Activated naive CD8-positive, alpha-beta T cell treated with anti-CD3 and anti-CD28 coated beads, Interleukin-2, amount 50 U/mL, for 16 hours (primary cell): ENCODE measurements around the gene FLRT2.

Experiments used
- DNase-seq: peaks from one replicate; pipeline ENCODE4 v3.0.0-alpha.2; 2020; ENCODE audit warnings: low read depth, low spot score

FLRT2 gene

DNA sequence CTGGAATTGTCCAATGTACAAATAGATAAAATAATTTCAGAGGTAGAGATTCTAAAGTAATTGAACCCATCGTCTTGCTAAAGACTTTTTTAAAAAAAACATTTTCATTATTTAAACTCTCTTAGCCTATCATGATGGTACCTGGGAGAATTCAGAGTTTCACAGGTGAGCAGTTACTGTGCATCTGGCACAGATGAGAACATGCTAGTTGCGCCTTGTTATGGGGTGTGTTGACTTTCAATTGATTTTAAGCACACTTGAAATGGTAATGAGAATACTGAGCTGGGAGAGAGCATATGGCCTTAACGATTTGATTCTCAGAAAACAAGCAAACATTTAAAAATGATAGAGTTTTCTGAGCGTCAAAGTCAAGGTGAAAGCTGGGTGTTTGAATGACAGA lies 66.6 kb downstream of the FLRT2 start:
- no peak for DNase-seq

DNA sequence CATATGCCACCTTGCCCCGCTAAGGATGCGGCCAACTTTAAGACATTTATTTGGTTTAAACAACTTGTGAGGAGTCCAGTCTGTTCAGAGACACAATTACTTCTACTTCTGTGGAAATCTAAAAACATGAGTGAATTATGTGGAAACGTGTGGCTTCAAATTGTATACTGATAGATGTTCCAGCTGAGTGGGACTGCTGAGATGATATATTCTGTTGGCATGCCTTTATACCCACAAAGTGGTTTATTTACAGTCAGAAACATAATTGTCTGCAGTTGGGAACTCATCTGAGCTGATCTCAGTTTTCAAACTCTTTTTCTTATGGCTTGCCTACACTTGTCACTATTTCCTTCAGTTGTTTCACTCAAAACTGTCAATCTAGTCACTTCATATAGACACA lies 67.8 kb downstream of the FLRT2 start:
- no peak for DNase-seq

DNA sequence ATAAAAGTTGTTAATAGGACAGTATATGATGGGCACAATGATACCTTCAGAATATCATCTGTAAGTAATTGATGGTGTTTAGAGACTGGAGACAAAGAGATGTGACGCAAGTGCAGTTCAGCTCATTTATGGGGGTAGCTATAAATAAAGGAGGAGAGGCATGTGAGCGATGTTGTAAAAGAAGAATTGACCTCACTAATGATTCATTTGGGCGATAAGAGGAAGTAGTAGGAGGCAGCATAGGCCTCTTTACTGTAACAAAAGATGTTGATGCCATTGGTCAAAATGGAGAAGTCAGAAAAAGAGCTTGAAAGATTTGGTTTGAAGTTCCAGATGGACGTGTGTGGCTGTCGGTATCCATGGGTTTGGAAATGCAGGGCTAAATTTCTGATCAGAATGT lies 70.0 kb downstream of the FLRT2 start:
- no peak for DNase-seq

DNA sequence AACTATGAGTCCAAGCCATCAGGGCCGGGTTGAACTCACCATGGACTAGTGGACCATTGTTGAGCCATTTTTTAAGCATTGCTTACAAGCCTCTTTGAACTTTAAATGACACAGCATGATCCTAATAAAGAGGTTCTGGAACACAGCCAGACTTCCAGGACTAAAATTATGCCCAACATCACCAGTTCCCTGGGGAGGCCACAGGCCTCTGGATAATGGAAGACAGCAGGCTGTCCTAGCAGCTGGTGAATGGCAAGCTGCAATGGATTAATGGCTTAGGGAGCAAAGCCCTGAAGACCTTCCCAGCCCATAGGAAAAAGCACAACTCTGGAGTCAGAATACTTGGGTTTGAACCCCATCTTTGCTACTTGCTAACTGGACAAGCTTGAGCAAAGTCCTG lies 71.3 kb downstream of the FLRT2 start:
- DNase-seq: no peak

DNA sequence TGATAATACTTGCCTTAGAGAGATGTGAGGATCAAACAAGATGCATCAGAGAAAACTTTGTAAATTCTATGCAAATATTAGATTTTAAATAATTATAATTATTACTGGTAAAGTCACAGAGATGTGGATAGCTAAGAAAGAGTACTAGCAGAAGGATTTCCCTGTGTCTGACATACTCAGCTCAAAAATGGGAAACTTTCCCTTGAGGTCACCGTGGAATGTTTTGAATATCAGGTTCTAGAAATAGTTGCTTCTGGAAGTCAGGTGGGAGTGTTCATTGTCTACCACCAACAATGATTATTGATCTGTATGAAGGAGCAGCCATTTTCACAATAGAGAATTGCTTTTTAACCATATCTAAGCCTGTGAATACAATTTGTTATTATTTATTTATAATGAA lies 71.7 kb downstream of the FLRT2 start:
- DNase-seq: no peak

DNA sequence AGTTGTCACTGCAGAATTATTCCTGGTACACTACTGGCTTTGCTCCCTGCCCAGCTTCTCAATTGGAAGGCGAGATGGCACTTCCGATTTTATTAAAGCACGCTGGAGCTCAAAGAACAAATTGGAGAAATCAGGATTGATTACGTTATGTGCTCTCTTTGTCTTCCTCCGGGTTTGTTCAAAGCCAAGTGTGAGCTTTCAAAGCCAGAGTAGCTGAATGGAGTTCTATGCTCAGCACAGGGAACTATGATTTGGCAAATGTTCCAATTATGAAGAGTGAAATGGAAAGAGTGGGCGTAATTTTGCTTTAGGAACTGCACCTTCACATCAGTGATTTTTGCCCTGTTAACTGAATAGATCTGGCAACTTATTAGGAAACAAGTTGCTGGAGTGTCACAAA lies 72.4 kb downstream of the FLRT2 start:
- DNase-seq: no peak

DNA sequence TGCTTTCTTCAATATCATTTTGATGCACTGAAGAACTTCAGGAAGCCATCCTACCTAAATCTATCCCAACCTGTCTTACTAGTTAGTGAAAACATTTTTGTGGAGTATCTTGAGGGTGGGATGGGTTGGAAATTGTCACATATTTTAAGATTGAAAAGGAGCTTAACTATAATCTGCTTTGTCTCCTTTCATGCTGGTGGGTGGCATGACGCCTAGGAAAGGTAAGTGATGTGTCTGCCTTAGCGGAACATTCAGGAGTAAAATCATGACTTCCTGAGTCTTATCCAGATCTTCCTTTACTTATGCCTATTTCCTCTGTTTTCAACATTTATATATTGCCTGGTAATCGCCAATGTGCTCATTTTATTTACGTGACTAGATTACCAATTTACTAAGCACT lies 74.1 kb downstream of the FLRT2 start:
- DNase-seq: no peak

DNA sequence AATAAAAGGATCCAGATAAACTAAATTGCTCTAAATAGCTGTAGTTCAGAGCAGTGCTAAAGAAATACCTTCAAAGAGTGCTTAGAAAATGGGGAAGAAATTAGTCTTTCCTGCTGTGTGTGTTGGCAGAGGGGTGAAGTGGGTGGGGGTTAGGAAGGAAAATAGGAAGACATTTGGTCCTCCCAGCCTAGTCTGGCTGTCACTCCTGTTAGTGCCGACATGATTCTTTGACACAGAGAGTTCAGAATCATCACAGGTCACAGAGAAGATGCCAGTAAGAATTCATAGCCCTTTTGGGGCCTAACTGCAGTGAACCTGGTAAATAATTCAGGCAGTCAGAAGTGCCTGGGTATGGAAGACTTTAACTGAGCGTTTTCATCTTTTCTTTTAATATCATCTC lies 74.8 kb downstream of the FLRT2 start:
- no peak for DNase-seq

DNA sequence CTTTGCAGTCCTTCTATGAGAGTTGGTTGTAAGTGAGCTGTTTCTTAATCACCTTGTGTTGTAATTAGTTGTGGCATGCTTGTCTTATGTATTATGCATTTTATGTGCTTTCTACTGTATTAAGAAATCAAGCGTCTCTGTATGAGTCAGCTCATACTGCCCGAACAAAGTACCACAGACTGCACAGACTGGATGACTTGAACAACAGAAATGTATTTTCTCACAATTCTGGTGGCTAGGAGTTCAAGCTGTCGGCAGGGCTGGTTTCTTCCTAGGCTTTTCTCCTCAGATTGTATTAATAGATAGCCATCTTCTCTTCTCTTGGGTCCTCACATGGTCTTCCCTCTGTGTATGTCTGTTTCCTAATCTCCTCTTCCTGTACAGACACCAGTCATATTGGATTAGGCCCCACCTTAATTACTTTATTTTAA lies 77.7 kb downstream of the FLRT2 start:
- DNase-seq: no peak

DNA sequence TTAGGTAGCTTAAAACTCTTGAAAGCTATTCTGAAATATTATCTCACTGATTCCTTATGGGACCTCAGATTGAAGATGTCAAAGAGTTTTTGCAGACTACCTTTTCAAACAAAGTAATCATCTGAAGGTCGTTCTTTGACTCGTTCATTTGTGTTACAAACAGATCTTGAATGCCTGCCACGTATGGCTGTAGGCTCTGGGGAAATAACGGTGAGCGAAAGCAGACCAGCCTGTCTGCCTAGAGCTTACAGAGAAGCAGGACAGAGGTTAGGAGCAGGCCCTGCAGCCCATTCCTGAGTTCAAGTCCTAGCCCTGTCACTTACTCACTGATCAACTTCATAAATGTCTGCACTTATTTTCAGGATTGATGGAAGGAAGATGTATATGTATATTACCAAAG lies 83.6 kb downstream of the FLRT2 start:
- DNase-seq: no peak

DNA sequence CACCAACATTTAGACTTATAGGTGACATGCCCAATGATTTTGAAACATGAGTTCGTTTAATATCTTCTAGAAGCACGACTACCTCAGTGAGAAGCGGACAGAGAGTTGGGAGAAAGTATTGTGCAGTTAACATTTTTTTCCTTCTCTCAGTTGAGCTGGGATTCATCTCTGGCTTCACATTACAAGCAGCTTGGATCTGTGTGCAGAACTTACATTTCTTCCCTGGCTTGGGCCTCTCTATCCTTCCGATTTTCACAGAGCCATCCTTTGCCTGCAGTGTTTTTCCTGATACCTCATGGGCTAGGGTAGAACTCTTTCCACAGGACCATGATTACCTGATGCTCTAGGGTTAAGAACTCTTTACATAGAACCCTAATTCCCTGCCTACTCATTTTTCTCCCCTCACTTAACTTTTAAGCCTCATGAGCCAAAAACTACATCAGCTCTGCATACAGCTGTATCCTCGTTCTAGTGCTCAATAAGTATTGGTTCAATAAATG lies 86.5 kb downstream of the FLRT2 start:
- DNase-seq: no peak

DNA sequence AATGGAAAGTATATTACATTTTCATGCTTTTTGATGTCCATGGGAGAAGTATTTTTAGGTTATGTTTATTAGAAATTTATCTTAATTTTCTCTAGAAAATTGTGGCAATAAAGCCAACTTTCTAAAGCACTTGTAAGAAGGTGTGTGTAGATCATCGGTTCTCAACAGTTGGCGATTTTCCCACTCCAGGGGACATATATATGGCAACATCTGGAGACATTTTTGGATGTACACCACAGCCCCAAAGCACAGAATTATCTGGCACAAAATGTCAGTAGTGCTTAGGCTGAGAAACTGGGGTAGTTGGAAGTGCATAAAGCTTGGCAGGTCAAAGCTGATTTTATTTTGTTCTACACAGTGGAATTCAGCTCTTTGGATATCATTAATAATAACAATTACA lies 86.9 kb downstream of the FLRT2 start:
- no peak for DNase-seq

DNA sequence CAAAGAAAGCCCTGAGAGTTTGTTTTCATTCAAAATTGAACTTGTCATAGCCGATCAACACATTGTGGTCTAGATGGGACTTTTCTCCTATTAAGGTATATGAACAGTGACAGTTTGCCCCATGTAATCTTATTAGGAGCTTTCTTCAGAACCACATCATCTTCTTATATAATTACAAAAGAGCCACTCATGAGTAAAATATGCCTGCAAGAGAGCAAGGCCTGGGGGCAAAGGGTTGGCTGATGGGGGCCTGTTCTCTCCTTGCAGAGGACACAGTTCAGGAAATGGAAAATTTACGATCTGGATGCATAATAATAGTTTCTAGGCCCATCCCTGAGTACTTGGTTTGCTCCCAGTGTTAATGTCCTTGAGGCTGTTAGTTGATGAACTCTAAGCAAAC lies 87.8 kb downstream of the FLRT2 start:
- DNase-seq: no peak

DNA sequence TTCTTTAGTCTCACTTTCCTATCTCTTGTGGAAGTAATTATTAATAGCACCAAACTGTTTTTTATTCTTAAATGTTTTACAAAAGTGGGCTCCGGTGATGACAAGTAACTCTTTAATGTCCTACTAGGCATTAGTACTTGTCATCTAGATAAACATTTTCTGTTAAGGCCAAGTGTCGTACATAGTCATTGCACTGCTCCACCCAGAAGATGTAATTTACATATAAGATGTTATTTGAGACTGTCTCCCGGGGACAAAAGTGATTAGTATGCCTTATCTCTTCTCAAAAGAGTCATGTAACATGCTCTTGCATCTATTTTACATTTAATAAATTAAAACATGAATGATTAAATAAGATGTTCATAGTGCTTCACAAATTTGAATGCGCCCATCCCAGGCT lies 88.4 kb downstream of the FLRT2 start:
- DNase-seq: no peak

DNA sequence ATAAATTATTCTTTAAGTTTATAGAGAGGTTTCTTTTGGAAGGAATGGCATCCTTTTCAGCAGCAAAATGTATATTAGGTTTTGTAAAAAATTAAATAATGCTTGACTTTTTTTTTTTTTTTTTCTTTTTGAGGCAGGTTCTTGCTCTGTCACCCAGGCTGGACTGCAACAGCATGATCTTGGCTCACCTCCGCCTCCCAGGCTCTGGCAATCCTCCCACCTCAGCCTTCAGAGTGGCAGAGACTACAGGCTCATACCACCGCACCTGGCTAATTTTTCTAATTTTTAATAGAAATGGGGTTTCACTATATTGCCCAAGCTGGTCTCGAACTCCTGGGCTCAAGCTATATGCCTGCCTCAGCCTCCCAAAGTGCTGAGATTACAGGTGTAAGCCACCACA lies 89.0 kb downstream of the FLRT2 start:
- DNase-seq: no peak

DNA sequence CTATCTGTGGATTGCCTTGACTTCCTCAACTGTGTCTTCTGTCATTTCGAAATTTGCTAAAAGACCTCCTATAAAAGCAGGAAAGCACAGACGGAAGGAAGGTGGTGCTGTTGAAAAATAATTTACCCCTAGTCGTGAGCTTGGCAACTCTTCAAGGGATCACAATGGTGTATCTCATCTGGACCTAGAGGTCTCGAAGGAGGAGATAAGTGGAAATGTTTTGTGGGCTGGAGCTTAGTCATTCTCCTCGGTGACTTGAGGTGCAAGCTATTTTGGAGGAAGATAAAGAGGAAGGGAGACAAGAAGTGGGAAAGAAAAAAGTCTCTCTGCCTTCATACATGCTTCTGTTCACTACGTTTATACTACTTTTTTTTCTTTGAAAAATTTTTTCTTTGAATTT lies 89.9 kb downstream of the FLRT2 start:
- no peak for DNase-seq

DNA sequence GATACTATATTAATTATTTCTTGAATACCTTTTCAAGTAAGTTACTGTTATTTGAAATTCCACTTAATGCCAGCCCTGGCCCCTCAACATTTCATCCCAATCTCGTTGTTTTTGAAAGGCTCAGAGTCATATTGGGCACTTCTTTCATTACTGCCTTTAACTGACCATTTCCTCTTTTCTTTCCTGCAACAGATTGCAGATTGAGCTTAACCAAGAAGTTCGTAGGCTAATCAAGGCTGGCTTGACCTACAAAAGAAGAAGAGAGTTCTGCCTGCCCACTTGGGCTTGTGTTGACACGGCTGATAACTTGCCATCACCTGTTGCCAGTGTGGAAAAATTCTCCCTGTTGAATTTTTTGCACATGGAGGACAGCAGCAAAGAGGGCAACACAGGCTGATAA lies 91.0 kb downstream of the FLRT2 start:
- no peak for DNase-seq

DNA sequence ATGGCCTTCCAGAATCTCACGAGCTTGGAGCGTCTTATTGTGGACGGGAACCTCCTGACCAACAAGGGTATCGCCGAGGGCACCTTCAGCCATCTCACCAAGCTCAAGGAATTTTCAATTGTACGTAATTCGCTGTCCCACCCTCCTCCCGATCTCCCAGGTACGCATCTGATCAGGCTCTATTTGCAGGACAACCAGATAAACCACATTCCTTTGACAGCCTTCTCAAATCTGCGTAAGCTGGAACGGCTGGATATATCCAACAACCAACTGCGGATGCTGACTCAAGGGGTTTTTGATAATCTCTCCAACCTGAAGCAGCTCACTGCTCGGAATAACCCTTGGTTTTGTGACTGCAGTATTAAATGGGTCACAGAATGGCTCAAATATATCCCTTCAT lies 92.2 kb downstream of the FLRT2 start:
- DNase-seq: no peak

DNA sequence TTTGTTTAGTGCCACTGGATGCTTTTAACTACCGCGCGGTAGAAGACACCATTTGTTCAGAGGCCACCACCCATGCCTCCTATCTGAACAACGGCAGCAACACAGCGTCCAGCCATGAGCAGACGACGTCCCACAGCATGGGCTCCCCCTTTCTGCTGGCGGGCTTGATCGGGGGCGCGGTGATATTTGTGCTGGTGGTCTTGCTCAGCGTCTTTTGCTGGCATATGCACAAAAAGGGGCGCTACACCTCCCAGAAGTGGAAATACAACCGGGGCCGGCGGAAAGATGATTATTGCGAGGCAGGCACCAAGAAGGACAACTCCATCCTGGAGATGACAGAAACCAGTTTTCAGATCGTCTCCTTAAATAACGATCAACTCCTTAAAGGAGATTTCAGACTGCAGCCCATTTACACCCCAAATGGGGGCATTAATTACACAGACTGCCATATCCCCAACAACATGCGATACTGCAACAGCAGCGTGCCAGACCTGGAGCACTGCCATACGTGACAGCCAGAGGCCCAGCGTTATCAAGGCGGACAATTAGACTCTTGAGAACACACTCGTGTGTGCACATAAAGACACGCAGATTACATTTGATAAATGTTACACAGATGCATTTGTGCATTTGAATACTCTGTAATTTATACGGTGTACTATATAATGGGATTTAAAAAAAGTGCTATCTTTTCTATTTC lies 93.2 kb downstream of the FLRT2 start:
- no peak for DNase-seq

DNA sequence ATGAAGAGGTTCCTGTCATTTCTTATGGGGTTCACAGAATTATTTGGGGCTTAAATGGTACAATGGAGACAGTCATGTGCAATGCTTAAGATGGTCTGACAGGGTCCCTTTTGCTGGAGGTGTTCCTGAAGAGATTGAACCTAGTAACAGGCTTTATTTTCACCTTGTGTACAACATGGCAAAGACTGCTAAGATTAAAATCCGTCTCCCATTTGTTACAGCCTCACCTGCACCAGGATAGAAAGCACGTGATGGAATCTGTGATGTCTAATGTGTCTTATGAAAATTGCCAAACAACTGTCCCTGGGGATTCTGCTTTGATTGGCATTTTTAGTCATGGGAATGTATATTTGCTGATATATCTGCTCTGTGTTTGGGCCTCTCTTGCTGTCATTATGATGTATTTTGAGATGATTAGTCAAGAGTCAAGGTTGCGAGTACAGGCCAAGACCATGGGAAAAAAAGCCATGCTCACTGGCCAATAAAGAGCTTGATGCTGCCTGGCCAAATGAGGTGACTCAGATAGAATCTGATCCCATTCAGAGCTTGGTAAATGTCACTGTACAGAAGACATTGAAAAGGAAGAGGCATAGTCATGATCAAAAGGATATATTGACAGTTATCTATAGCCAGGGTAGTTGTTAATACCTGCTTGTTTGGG lies 96.1 kb downstream of the FLRT2 start:
- no peak for DNase-seq

DNA sequence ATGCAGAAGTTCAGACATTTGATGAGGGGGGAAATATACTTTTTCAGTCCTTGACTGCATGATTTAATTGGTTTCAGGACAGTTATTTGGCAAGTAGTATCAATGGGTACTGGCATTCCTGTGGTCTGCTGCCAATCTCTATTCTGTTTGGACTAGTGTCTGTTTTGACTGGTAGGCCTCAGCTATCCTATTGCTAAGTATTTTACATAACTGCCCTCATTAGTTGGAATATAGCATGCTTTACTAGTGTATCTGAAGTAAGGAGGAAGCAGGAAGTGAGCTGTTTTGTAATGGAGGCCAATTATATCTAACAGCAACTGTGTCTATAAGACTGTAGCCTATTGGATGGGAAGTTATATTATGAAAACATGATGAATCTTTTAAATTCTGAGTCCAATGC lies 104.3 kb downstream of the FLRT2 start:
- no peak for DNase-seq

DNA sequence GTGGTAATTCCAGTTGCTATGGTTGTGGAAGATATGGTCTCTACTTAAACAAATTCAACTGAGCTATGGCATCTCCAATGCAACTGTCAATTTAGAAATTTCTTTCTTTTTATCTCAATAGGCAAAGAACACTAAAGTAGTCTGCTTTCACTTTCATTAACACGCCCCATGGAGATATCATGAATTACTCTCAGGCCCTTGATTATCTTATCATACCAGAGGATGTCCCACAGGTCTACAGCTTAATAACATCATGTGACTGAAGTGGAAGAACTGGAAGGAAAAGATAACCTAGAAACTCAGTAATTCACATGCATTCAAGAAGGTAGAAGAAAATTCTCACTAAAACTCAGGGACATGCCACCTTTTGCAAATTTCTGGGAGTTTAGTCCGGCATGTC lies 114.3 kb downstream of the FLRT2 start:
- DNase-seq: no peak

DNA sequence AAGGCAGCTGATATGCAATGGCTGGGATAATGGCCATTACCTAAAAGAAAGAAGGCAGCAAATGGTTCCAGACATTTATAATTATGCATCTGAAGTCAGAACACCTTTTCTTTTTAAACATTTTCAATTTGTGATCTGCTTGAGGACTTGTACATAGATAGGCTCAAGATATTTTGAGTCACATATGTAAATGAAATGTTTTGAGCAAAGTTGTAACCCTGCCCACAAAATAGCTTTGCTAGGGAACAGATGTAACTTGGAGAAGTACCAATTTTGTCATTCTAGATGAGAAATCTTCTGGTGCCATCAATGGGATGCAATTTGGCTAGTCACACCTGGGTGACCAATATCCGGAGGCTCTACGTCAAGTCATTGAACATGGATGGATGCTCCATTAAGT lies 123.1 kb downstream of the FLRT2 start:
- DNase-seq: no peak
